K562 (cell line): Measurements from ENCODE around the gene KMT2A. TPM values are rescaled to one million over a fixed set of nuclear protein-coding genes. Genes with fewer than 3 reads are reported as not detected.
"Not testable (repeated sequence)": the region's sequence is repeated elsewhere in the genome, so short reads cannot be mapped to it uniquely, and the experiment has no call there.

Source experiments
- ATAC-seq: fragments of 200-7000 bp; cut with Tn5 transposase; 3 replicates; pipeline ENCODE4 v1.9.1; 2020; ENCODE audit warnings: moderate library complexity
- BruUV-seq: library from RNA; stranded (reverse); fragments of 400-500 nt; replicated peaks from 2 replicates; lab custom pipeline; 2021; lab: Mats Ljungman, UMichigan
- CTCF ChIA-PET: fragments of 300-600 bp; formaldehyde crosslinking; extraction: SDS; loops from one replicate; lab custom pipeline; 2021; ENCODE audit warnings: low intra/inter-chr PET ratio; lab: Yijun Ruan, JAX
- POLR2A ChIA-PET: fragments of 300-600, 350-650 bp; sonication (Branson Sonifier 250); formaldehyde crosslinking; extraction: SDS; loops from one replicate; lab custom pipeline; 2021; ENCODE audit warnings: antibody characterized with exemption, inconsistent platforms; lab: Yijun Ruan, JAX
- DNase-seq, 4 experiments: peaks; one replicate each; pipeline versions ENCODE4 v3.0.0 to v3.0.0-alpha.2; 2011 to 2018; ENCODE audit warnings: low spot score in 3 of 4, mixed read lengths in 3 of 4; ENCODE audit errors: extremely low read depth in 1 of 4
- FAIRE-seq: peaks from 2 replicates; lab custom pipeline; 2011; peaks lifted over from hg19 to GRCh38; lab: Jason Lieb, UNC
- H2AFZ ChIP-seq: 2 replicates; pipeline ENCODE4 v1.6.0; 2011; ENCODE audit warnings: low read depth, low read length, control low read depth, inconsistent platforms
- H3K27ac ChIP-seq: fragments of 200-600 bp; 3 replicates; pipeline ENCODE4 v1.8.0; 2011; ENCODE audit warnings: low read depth, mild to moderate bottlenecking, control low read depth, inconsistent platforms, low read length, moderate library complexity, mixed read lengths; ENCODE audit errors: extremely low read depth
- H3K27me3 ChIP-seq, 2 experiments: fragments of 300-600 bp in 1 of 2; 2 replicates in 1 of 2; 3 replicates in 1 of 2; pipeline versions ENCODE4 v1.6.0 to v1.8.0; 2011; ENCODE audit warnings: inconsistent platforms in 2 of 2, low read length in 2 of 2, mild to moderate bottlenecking in 1 of 2, mixed read lengths in 1 of 2, moderate library complexity in 1 of 2; ENCODE audit not compliant: control insufficient read depth in 2 of 2, insufficient read depth in 2 of 2
- H3K36me3 ChIP-seq: fragments of 300-600 bp; 3 replicates; pipeline ENCODE4 v1.8.0; 2011; ENCODE audit warnings: mild to moderate bottlenecking, low read length, inconsistent platforms; ENCODE audit not compliant: control insufficient read depth, insufficient read depth
- H3K4me1 ChIP-seq, 2 experiments: fragments of 200-600 bp in 1 of 2; replicated peaks in 1 of 2; 2 replicates in 1 of 2; 3 replicates in 1 of 2; pipeline versions ENCODE4 v1.5.1 to v1.8.0; 2011; ENCODE audit warnings: inconsistent platforms in 2 of 2, low read length in 2 of 2, mild to moderate bottlenecking in 1 of 2, mixed read lengths in 1 of 2, moderate library complexity in 1 of 2; ENCODE audit not compliant: control insufficient read depth in 2 of 2, insufficient read depth in 2 of 2
- H3K4me2 ChIP-seq: 2 replicates; pipeline ENCODE4 v1.6.1; 2011; ENCODE audit warnings: low read length, control low read depth, inconsistent platforms, mixed read lengths; ENCODE audit not compliant: insufficient read depth
- H3K4me3 ChIP-seq: fragments of 200-600 bp; sonication (generic), shearing (Covaris generic); 2 replicates; pipeline ENCODE4 v1.5.1; 2016; ENCODE audit warnings: control low read depth, inconsistent platforms
- H3K79me2 ChIP-seq: fragments of 200-600 bp; 3 replicates; pipeline ENCODE4 v1.8.0; 2011; ENCODE audit warnings: low read length, inconsistent platforms; ENCODE audit not compliant: control insufficient read depth, insufficient read depth
- H3K9ac ChIP-seq, 2 experiments: 2 replicates each; pipeline versions ENCODE4 v1.6.0 to v1.6.1; 2011; ENCODE audit warnings: low read depth in 2 of 2, low read length in 2 of 2, control low read depth in 1 of 2, inconsistent platforms in 1 of 2, mild to moderate bottlenecking in 1 of 2, mixed read lengths in 1 of 2; ENCODE audit not compliant: insufficient read depth in 1 of 2
- H3K9me1 ChIP-seq: one replicate; pipeline ENCODE4 v1.6.0; 2011; ENCODE audit warnings: inconsistent platforms, mild to moderate bottlenecking, low read length, moderate library complexity; ENCODE audit not compliant: control insufficient read depth, insufficient read depth
- H3K9me3 ChIP-seq: replicated peaks from 2 replicates; pipeline ENCODE4 v1.5.1; 2011; ENCODE audit warnings: low read depth, low read length, inconsistent platforms; ENCODE audit not compliant: control insufficient read depth, insufficient read depth
- H4K20me1 ChIP-seq: replicated peaks from 2 replicates; pipeline ENCODE4 v1.6.1; 2011; ENCODE audit warnings: low read length, inconsistent platforms, mixed read lengths; ENCODE audit not compliant: control insufficient read depth, insufficient read depth
- CEBPB ChIP-seq: fragments of 450-650 bp; IDR thresholded peaks from 2 replicates; pipeline ENCODE4 v1.6.1; 2016; ENCODE audit warnings: missing genetic modification characterization, missing compliant biosample characterization
- FOXP1 ChIP-seq: sonication (generic); formaldehyde crosslinking; IDR thresholded peaks from 2 replicates; pipeline ENCODE4 v1.8.0; 2022; ENCODE audit warnings: mild to moderate bottlenecking, missing genetic modification reagents
- RBBP5 ChIP-seq: fragments of 200-600 bp; sonication (generic); IDR thresholded peaks from 2 replicates; pipeline ENCODE4 v1.6.1; 2012; ENCODE audit warnings: borderline replicate concordance, mild to moderate bottlenecking, low read length, control low read depth, inconsistent platforms; ENCODE audit not compliant: insufficient read depth, poor library complexity, severe bottlenecking
- SAP30 ChIP-seq: fragments of 200-600 bp; sonication (generic); IDR thresholded peaks from 2 replicates; pipeline ENCODE4 v1.6.1; 2012; ENCODE audit warnings: borderline replicate concordance, low read depth, mild to moderate bottlenecking, moderate library complexity, low read length, control low read depth, inconsistent platforms; ENCODE audit not compliant: insufficient read depth, poor library complexity, severe bottlenecking
- ZNF239 ChIP-seq: fragments of 250-450 bp; sonication (Bioruptor Pico); IDR thresholded peaks from 2 replicates; pipeline ENCODE4 v1.4.0; 2020; ENCODE audit warnings: mild to moderate bottlenecking
- ZNF282 ChIP-seq: sonication (generic); formaldehyde crosslinking; IDR thresholded peaks from 2 replicates; pipeline ENCODE4 v1.8.1; 2023; ENCODE audit warnings: missing genetic modification reagents
- ZNF431 ChIP-seq: sonication (generic); formaldehyde crosslinking; IDR thresholded peaks from 2 replicates; pipeline ENCODE4 v1.8.0; 2022; ENCODE audit warnings: mild to moderate bottlenecking, missing genetic modification reagents
- WGBS: fragments of 100-300 bp; shearing (Covaris generic); methylation state at CpG from one replicate; pipeline ENCODE4 v1.1.6; 2016; ENCODE audit warnings: low coverage, mixed read lengths; ENCODE audit not compliant: insufficient coverage; ENCODE audit errors: missing lambda C conversion rate; 5-methylcytosine and 5-hydroxymethylcytosine counted together
- in situ Hi-C: fragments of 300-500 bp; cut with MboI; formaldehyde crosslinking; loops from 4 replicates; pipeline ENCODE4 v1.15.0; 2018; ENCODE audit warnings: inconsistent platforms, mixed read lengths
- intact Hi-C: fragments of 100-400 bp; cut with micrococcal nuclease; formaldehyde crosslinking; loops from 2 replicates; pipeline ENCODE4 v1.14.2; 2022
- polyA plus RNA-seq, 8 experiments: library from polyadenylated mRNA; depleted of rRNA in 4 of 8; stranded (reverse) in 5 of 8; unstranded in 3 of 8; fragments of >200 nt; fragmentation: Nextera tagmentation in 2 of 8; fragmentation: Illumina TruSeq in 1 of 8; extraction: Ambion mirVana in 2 of 8; extraction: Trizol in 1 of 8; gene quantifications; 2 replicates each; pipeline versions ENCODE4 v1.2.1 to v1.2.3, GENCODE V29; 2011 to 2014; ENCODE audit warnings: inconsistent platforms in 1 of 8, missing spikeins in 1 of 8
- total RNA-seq, 7 experiments: library from RNA; depleted of rRNA in 6 of 7; stranded (reverse); fragments of >200 nt in 6 of 7; fragmentation: Illumina TruSeq in 2 of 7; extraction: Trizol in 2 of 7; gene quantifications; 2 replicates each; pipeline versions ENCODE4 v1.2.1 to v1.2.3, GENCODE V29; 2011 to 2021; ENCODE audit warnings: low replicate concordance in 1 of 7
- TF ChIP-seq, protein P1 (sequence below): sonication (generic); formaldehyde crosslinking; IDR thresholded peaks from 2 replicates; pipeline ENCODE4 v1.8.1; 2023; ENCODE audit warnings: mild to moderate bottlenecking, missing genetic modification reagents

Gene KMT2A
- total and polyA plus RNA-seq, 9 of the 15 experiments (the other 6 are each of a cell fraction or from before 2014, with no cell fraction given) = 9.6 to 59.9 (median 32.6) TPM

DNA sequence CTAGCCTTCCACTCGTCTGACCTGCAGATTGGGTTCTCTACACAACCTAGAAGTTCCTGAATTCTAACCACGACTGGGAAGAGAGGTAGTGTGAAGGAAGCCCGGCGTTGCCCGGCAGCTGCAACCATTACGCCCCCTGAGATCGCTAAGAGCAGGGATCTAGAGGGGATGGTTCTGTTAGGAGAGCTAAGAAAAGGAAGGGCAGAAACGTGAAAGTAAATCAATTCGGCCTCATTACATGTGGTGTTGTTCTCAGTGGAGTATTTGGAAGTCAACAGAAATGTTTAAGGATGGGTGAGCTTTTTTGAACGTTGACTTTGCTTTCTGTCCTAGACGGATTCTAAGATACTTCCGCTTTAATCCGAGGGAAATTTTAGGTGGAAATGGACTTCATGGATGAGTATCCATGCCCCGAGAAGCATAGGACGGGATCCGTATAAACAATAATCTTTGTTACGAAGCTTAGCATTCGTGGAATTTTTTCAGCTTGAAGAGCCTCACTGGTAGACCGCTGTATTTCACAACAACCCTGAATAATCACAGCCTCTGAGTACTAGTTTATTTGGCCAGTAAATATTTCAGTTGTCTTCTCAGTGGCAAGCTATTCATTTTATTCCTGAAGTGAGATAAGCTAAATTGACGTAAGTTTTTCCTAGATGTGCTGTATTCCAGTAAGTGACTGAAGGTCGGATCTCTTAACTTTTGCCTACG lies 34.3 kb upstream of the KMT2A start (continued):
- TF ChIP-seq, protein P1, sequence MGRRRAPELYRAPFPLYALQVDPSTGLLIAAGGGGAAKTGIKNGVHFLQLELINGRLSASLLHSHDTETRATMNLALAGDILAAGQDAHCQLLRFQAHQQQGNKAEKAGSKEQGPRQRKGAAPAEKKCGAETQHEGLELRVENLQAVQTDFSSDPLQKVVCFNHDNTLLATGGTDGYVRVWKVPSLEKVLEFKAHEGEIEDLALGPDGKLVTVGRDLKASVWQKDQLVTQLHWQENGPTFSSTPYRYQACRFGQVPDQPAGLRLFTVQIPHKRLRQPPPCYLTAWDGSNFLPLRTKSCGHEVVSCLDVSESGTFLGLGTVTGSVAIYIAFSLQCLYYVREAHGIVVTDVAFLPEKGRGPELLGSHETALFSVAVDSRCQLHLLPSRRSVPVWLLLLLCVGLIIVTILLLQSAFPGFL (CRISPR knock-in tag) = peak; percentile 8; the same call in 1 of the 2 replicates
- TF ChIP-seq ZNF282 (0 out of 2 replicates have a peak, but pooled peaks have one; percentile 16), CEBPB (tag) (peak; percentile 77), ZNF239 (CRISPR knock-in tag) (no peak), RBBP5 (peak; percentile 19), FOXP1 (CRISPR knock-in tag) (0 out of 2 replicates have a peak, but pooled peaks have one; percentile 13), ZNF431 (CRISPR knock-in tag) (0 out of 2 replicates have a peak, but pooled peaks have one; percentile 20), SAP30 (peak; percentile 0)

DNA sequence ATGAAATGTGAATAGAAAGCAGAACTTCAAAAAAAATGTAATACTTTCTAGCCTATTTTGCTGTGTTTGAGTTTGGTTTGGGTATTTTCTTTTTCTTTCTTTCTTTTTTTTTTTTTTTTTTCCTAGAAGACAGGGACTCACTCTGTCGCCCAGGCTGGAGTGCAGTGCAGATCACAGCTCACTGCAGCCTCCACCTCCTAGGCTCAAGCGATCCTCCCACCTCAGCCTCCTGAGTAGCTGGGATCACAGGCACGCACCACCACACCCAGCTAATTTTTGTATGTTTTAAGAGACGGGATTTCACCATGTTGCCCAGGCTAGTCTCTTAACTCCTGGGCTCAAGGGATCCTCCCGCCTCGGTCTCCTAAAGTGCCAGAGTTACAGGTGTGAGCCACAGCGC lies 33.7 kb upstream of the KMT2A start:
- Histone ChIP-seq H3K4me3 (peak overlapping the region; percentile 95), H3K4me1 (peaks cover 15 to 17% of the 10 kb centered on the region in 2 experiments; a peak in 4 of 5 replicates), H4K20me1 (peaks cover 11% of the 10 kb centered on the region; the same call in 1 of the 2 replicates), H3K36me3 (peaks cover 53% of the 10 kb centered on the region), H3K4me2 (peak overlapping the region; percentile 96), H3K27ac (peak overlapping the region; percentile 96; the same call in 2 of the 3 replicates), H3K9ac (peak overlapping the region; percentile 85 to 91), H3K79me2 (peaks cover 74% of the 10 kb centered on the region)
- POLR2A ChIA-PET = interaction anchor here (0.6 to 1.6 kb wide), 6 partner anchors 8 to 33 kb away, joined by 3 to 6 read pairs (median 4); partner anchors contain the start of gene KMT2A
- H2AFZ ChIP-seq, DNase-seq, FAIRE-seq, H3K27me3 ChIP-seq, CTCF ChIA-PET, in situ Hi-C loops, ATAC-seq, BruUV-seq, H3K9me1 ChIP-seq, H3K9me3 ChIP-seq: not testable (repeated sequence)
- 46% methylated on average over 7 of the region's 7 CpGs for WGBS
- intact Hi-C loops = loop anchor here (10.0 kb wide), 1 partner anchor 162 kb away; the partner anchor contains the start of gene IFT46
